ENCODE results near the gene CALY. TPM values are rescaled to one million over a fixed set of nuclear protein-coding genes. Genes with fewer than 3 reads are reported as not detected.

The CALY gene
- total RNA-seq, 2 donors from 2014 or later: 0.98 TPM; not detected in 1

- DNase-seq (ENCODE audit: low spot score): no peak
- no peak overlapping the region for H3K27ac ChIP-seq
- H3K36me3 ChIP-seq: peaks cover 17% of the 10 kb centered on the region
- no peaks in the 10 kb centered on the region for H3K27me3 ChIP-seq
- no peak for TF ChIP-seq CTCF (IDR thresholded peaks at IDR 0.05)
- no peaks in the 10 kb centered on the region for H3K9me3 ChIP-seq
- H3K4me3 ChIP-seq: no peak overlapping the region
- H3K4me1 ChIP-seq: peaks cover 0 to 36% of the 10 kb centered on the region in 2 donors
Observed at GRCh38 chr10:133306097-133306476, 30.6 kb downstream of the CALY start.

GRCh38 chr10:133303206-133303605 is 33.5 kb downstream of the CALY start:
- H3K27ac ChIP-seq: no peak overlapping the region
- no peak for TF ChIP-seq CTCF (IDR thresholded peaks at IDR 0.05)
- no peak for DNase-seq (ENCODE audit: low spot score)
- no peaks in the 10 kb centered on the region for H3K27me3 ChIP-seq
- H3K36me3 ChIP-seq: peaks cover 46% of the 10 kb centered on the region
- H3K4me1 ChIP-seq: peaks cover 0 to 31% of the 10 kb centered on the region in 2 donors
- no peak overlapping the region for H3K4me3 ChIP-seq
- no peaks in the 10 kb centered on the region for H3K9me3 ChIP-seq

- no peaks in the 10 kb centered on the region for H3K9me3 ChIP-seq
- peaks cover 0 to 22% of the 10 kb centered on the region in 2 donors for H3K4me1 ChIP-seq
- H3K36me3 ChIP-seq: peaks cover 56% of the 10 kb centered on the region
- no peak overlapping the region for H3K27ac ChIP-seq
- no peaks in the 10 kb centered on the region for H3K27me3 ChIP-seq
- no peak overlapping the region for H3K4me3 ChIP-seq
- DNase-seq (ENCODE audit: low spot score): no peak
- no peak for TF ChIP-seq CTCF (IDR thresholded peaks at IDR 0.05)
Observed at GRCh38 chr10:133302230-133302629, 34.5 kb downstream of the CALY start.

- no peak for TF ChIP-seq CTCF (IDR thresholded peaks at IDR 0.05)
- Histone ChIP-seq H3K4me3 (no peak overlapping the region), H3K27me3 (no peaks in the 10 kb centered on the region), H3K27ac (no peak overlapping the region), H3K4me1 (peaks cover 0 to 5% of the 10 kb centered on the region in 2 donors), H3K36me3 (peaks cover 80% of the 10 kb centered on the region), H3K9me3 (no peaks in the 10 kb centered on the region)
- DNase-seq (ENCODE audit: low spot score): no peak
Observed at GRCh38 chr10:133299738-133300137, 37.0 kb downstream of the CALY start.

- no peak overlapping the region for H3K27ac ChIP-seq
- H3K9me3 ChIP-seq: no peaks in the 10 kb centered on the region
- TF ChIP-seq CTCF (IDR thresholded peaks at IDR 0.05): no peak
- H3K4me1 ChIP-seq: peaks cover 0 to 5% of the 10 kb centered on the region in 2 donors
- no peak for DNase-seq (ENCODE audit: low spot score)
- H3K27me3 ChIP-seq: no peaks in the 10 kb centered on the region
- peaks cover 86% of the 10 kb centered on the region for H3K36me3 ChIP-seq
- H3K4me3 ChIP-seq: no peak overlapping the region
Observed at GRCh38 chr10:133299224-133299623, 37.5 kb downstream of the CALY start.

GRCh38 chr10:133298466-133298865 is 38.2 kb downstream of the CALY start:
- TF ChIP-seq CTCF (IDR thresholded peaks at IDR 0.05): no peak
- Histone ChIP-seq H3K4me1 (peaks cover 0 to 5% of the 10 kb centered on the region in 2 donors), H3K27me3 (no peaks in the 10 kb centered on the region), H3K27ac (no peak overlapping the region), H3K4me3 (no peak overlapping the region), H3K9me3 (no peaks in the 10 kb centered on the region), H3K36me3 (peaks cover 93% of the 10 kb centered on the region)
- no peak for DNase-seq (ENCODE audit: low spot score)

Data from right atrium auricular region (tissue), 2 donors.